GM12865 (cell line): Measurements from ENCODE around the gene NDUFB11.

Experiments
- DNase-seq: peaks from one replicate; pipeline ENCODE4 v3.0.0; 2010; ENCODE audit warnings: low read depth
- H3K4me3 ChIP-seq: 2 replicates; pipeline ENCODE4 v1.5.1; 2011; ENCODE audit warnings: mild to moderate bottlenecking, low read depth, low read length, control low read depth
- TF ChIP-seq, protein P1 (sequence below): IDR thresholded peaks from 2 replicates; pipeline ENCODE4 v1.5.1; 2011; ENCODE audit warnings: low read length, control low read depth, low read depth, inconsistent platforms; ENCODE audit not compliant: insufficient read depth; ENCODE audit errors: missing control alignments

Gene NDUFB11

DNA sequence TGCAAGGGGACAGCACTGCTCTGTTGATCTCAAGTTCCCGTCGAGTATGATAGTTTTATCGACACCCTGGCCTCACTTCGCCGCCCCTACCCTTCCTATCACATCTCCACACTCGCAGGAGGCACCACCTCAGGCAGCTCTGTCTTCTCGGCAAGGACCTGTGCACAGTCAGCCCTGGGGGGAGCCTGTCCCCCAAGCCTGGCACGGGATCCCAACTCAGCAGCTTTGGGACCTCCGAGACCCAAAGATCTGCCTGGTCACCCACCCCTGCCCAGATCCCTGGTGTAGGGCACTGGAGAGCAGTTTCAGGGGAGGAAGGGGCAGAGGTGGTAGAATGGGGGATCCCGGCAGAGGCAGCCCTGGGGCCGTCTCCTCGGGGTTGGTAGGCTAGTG is 31.1 kb upstream of the NDUFB11 start:
- no peak for DNase-seq
- no peak overlapping the region for H3K4me3 ChIP-seq
- TF ChIP-seq, protein P1, sequence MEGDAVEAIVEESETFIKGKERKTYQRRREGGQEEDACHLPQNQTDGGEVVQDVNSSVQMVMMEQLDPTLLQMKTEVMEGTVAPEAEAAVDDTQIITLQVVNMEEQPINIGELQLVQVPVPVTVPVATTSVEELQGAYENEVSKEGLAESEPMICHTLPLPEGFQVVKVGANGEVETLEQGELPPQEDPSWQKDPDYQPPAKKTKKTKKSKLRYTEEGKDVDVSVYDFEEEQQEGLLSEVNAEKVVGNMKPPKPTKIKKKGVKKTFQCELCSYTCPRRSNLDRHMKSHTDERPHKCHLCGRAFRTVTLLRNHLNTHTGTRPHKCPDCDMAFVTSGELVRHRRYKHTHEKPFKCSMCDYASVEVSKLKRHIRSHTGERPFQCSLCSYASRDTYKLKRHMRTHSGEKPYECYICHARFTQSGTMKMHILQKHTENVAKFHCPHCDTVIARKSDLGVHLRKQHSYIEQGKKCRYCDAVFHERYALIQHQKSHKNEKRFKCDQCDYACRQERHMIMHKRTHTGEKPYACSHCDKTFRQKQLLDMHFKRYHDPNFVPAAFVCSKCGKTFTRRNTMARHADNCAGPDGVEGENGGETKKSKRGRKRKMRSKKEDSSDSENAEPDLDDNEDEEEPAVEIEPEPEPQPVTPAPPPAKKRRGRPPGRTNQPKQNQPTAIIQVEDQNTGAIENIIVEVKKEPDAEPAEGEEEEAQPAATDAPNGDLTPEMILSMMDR: no peak

DNA sequence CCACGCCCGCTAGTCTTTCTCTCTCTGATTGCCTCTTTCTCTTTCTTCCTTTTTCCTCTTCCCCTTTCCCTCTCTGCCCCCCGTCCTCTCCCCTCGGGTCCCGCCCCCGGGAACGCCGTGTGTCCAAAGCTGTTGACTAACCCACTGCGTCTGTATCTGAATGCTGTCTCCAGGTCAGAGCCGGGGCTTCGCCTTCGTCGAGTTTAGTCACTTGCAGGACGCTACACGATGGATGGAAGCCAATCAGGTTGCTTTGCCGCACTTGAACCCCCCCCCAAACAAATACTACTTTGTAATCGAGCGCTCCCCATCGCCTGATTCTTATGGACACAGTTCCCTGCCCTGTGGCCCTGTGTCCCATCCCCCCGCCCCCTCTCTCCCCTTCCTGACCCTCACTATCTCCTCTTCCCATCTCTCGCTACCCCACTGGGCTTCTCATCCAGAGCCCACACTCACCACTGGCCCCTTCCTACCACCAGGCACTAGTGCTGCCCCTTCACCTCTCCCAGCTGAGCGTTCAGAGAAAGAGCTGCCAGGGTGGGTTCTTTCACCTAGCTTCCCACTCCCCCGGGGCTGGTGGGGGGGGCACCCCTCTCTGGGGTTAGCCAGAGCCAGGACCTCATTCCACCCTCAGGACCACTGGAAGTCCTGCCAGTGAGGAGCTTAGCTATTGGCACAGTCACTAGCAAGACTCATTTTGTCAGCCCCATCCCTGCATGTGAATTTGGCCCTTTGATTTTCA is 30.5 kb upstream of the NDUFB11 start:
- TF ChIP-seq, protein P1: no peak
- DNase-seq: no peak

DNA sequence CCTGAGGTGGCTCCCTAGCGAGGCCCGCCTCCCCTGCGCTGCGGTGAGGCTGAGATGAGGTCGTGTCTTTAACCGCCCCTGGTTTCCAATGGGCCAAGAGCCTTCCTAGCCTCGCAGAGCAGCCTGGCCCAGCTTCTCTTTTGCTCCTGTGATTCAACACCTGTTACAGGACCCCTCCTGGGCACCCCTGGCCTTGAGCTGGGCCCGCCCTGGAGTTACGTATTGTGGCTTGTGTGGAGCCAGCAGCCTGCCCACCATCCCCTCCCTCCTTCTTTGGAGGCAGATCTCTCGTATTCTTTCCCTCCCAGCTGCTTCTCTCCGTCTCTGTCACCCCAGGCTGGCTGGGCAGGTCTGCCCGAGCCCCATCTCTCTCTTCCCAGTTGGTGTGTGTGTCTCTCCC is 29.9 kb upstream of the NDUFB11 start:
- no peak for DNase-seq
- no peak overlapping the region for H3K4me3 ChIP-seq
- TF ChIP-seq, protein P1: no peak

More for the DNA sequence above, 30.5 kb upstream of the NDUFB11 start:
- H3K4me3 ChIP-seq: no peak overlapping the region

DNA sequence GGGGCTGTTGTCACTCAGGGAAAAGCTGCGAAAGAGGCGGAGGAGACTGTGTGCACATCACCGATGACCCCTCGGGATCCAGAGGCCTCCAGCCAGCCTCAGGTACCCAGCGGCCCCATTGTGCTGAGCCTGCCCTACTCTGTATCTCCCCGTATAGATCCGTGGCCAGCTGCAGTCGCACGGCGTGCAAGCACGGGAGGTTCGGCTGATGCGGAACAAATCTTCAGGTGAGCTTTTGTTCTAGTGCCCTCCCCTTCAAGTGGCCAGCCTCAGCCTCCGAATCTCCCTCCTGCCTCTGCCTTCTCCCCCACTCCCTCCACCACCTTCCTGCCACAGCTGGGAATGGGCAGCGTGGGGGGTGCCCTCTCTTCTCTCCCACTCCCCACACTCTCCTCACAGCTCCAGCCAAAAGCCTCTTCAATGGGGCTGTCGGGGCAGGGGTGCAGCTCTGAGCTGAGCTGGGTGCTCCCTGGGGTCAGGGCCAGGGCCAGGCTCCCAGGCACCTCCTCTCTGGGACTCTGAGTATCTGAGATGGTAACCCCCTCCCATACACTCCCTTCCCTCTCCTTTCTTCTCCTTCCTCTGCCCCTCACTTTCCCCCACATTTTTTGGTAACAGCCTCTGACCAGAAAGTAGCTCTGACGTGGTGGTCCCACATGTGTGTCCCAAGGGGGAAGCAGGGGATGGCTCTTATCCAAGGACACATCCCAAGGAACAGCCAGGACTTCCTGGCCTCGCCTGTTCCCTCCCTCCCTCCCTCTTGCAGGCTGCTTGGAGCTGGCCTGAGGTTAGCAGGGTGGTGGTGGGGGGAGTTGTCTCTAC is 28.7 kb upstream of the NDUFB11 start:
- TF ChIP-seq, protein P1: no peak
- DNase-seq: no peak
- no peak overlapping the region for H3K4me3 ChIP-seq

DNA sequence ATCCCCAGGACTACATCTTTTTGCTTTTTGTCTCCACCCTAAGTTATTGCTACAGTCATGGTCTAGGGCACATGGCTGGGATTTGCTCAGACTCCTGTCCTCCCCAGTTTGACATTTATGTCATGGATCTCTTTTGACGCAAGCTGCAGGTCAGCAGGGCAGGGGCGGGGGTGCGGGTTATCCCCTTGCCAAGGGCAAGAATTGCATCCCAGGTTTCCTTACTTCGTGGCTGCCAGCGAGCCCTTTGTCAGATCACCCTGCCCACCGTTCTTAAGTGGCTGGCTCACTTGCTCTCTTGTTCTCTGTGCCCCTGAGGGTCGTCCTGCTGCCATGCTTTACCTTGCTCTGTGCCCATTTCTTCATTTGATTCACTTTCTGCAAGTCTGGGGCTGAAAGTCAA is 28.0 kb upstream of the NDUFB11 start:
- H3K4me3 ChIP-seq: no peak overlapping the region
- TF ChIP-seq, protein P1: no peak

DNA sequence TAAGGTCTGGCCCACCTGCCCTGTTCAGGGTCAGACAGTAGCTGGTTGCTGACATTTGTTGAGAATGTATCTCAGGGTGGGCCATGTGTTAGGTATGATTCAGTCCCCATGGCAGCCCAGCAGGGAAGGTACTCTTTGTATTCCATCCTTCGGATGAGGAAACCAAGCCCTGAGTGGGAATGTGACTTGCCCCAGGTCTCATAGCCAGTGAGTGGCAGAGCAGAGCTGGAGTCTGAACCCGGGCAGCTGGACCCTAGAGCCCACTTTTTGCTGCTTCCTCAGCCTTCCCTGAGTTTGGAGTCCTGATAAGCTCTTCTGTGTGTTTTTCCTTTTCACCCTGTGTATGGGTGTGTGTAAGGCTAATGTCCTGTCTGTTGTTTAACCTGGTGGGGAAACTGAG is 27.5 kb upstream of the NDUFB11 start:
- DNase-seq: no peak

More for the DNA sequence above, 28.0 kb upstream of the NDUFB11 start:
- no peak for DNase-seq

More for the DNA sequence above, 27.5 kb upstream of the NDUFB11 start:
- no peak overlapping the region for H3K4me3 ChIP-seq
- TF ChIP-seq, protein P1: no peak
